Right lobe of liver (tissue), 4 donors: Measurements from ENCODE around the gene ZNF519.

ENCODE experiments used
- POLR2A ChIP-seq: fragments of 450-650 bp; IDR thresholded peaks from one replicate; pipeline ENCODE4 v1.6.1; 2017; ENCODE audit warnings: antibody characterized with exemption, mild to moderate bottlenecking
- TF ChIP-seq, protein P1 (sequence below), 4 donors: fragments of 200-600 bp in 3 of 4; fragments of 450-650 bp in 1 of 4; IDR thresholded peaks; one replicate each; pipeline versions ENCODE4 v1.5.1 to v1.8.0; 2016 to 2022; ENCODE audit warnings: antibody characterized with exemption in 4 of 4, mild to moderate bottlenecking in 2 of 4
- donor health status: DM: no; HTN: no; CAD: no.
- donor health status: DM: no; HTN: no; CAD: no.
- donor health status: DM: no; HTN: yes; CAD: no.

DNA sequence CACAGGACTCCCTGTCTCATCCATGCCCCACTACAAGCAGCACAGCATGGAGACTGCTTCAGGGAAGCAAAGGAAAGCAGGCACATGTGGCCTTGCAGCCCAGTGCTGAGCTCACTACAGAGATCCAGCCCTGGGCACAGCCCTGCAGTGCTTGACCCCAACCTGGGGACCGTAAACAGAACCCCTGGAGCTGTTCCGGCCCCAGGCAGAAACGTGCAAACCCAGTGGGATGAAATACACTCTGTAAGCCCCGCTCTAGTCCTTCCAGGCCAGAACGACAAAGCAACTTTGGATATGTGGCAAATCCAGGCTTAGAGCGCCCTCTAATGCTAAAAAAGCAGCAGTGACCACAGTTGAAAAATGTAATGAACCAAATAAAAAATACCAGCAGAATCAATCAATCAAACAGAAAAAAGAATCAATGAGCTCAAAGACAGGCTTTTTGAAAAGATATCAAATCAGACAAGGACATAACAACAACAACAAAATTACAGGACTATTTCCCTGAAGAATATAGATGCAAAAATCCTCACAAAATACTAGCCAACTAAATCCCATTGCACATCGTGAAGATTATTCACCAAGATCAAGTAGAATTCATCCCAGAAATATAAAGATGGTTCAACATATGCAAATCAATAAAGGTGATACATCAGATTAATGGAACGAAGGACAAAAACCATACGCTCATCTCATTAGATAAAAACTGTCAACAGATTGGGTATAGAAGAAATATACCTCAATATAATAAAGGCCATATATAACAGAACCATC, 45.6 kb downstream of the ZNF519 start:
- TF ChIP-seq, protein P1, sequence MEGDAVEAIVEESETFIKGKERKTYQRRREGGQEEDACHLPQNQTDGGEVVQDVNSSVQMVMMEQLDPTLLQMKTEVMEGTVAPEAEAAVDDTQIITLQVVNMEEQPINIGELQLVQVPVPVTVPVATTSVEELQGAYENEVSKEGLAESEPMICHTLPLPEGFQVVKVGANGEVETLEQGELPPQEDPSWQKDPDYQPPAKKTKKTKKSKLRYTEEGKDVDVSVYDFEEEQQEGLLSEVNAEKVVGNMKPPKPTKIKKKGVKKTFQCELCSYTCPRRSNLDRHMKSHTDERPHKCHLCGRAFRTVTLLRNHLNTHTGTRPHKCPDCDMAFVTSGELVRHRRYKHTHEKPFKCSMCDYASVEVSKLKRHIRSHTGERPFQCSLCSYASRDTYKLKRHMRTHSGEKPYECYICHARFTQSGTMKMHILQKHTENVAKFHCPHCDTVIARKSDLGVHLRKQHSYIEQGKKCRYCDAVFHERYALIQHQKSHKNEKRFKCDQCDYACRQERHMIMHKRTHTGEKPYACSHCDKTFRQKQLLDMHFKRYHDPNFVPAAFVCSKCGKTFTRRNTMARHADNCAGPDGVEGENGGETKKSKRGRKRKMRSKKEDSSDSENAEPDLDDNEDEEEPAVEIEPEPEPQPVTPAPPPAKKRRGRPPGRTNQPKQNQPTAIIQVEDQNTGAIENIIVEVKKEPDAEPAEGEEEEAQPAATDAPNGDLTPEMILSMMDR (IDR thresholded peaks at IDR 0.05), result peak; percentile 36 to 56 (median 46)
- no peak for TF ChIP-seq POLR2A
